Vagina (tissue), 2 donors: ENCODE data around the gene OBSCN. TPM values are rescaled to one million over a fixed set of nuclear protein-coding genes. Genes with fewer than 3 reads are reported as not detected.

Source experiments
- DNase-seq, 2 donors: peaks; one replicate each; pipeline ENCODE4 v3.0.0-alpha.2; 2017; ENCODE audit errors: extremely low spot score in 2 of 2
- H3K27ac ChIP-seq: fragments of 200-600 bp; sonication (generic); one replicate; pipeline ENCODE4 v1.5.1; 2019
- H3K27me3 ChIP-seq: fragments of 200-600 bp; sonication (generic); one replicate; pipeline ENCODE4 v1.5.1; 2019
- H3K36me3 ChIP-seq, 2 donors: fragments of 200-600 bp; sonication (generic); one replicate each; pipeline ENCODE4 v1.5.1; 2017 to 2019
- H3K4me1 ChIP-seq: fragments of 200-600 bp; sonication (generic); one replicate; pipeline ENCODE4 v1.5.1; 2019
- H3K4me3 ChIP-seq, 2 donors: fragments of 200-600 bp; sonication (generic); 1 replicate in 1 of 2; 2 replicates in 1 of 2; pipeline ENCODE4 v1.5.1; 2016 to 2019
- H3K9me3 ChIP-seq: fragments of 200-600 bp; sonication (generic); one replicate; pipeline ENCODE4 v1.5.1; 2019
- POLR2A ChIP-seq, 2 donors: fragments of 450-650 bp; IDR thresholded peaks; one replicate each; pipeline ENCODE4 v1.6.1; 2017; ENCODE audit warnings: antibody characterized with exemption in 2 of 2, mild to moderate bottlenecking in 2 of 2, moderate library complexity in 2 of 2
- POLR2AphosphoS5 ChIP-seq, 2 donors: sonication (generic); formaldehyde crosslinking; IDR thresholded peaks; one replicate each; pipeline ENCODE4 v1.9.0; 2017; ENCODE audit warnings: antibody characterized with exemption in 2 of 2, mild to moderate bottlenecking in 2 of 2, low read depth in 1 of 2; ENCODE audit not compliant: insufficient read depth in 1 of 2
- intact Hi-C: fragments of 100-400 bp; cut with DNase I; formaldehyde crosslinking; loops from one replicate; pipeline ENCODE4 v1.15.1; 2023
- total RNA-seq: library from RNA; depleted of rRNA; stranded (reverse); fragments of >200 nt; gene quantifications from one replicate; pipeline ENCODE4 v1.2.3, GENCODE V29; 2016
- TF ChIP-seq, protein P1 (sequence below), 3 experiments: fragments of 450-650 bp in 2 of 3; fragments of 200-600 bp in 1 of 3; sonication (generic) in 1 of 3; IDR thresholded peaks; one replicate each; pipeline ENCODE4 v1.5.1; 2017 to 2019; ENCODE audit warnings: antibody characterized with exemption in 3 of 3, mild to moderate bottlenecking in 2 of 3, moderate library complexity in 2 of 3

OBSCN gene
- total RNA-seq, 1 donor from 2014 or later, result 35.8 TPM

GRCh38 chr1:228309326-228310067 is 101.7 kb downstream of the OBSCN start:
- no peak for DNase-seq
- intact Hi-C loops, result no loop called here
- no peak overlapping the region for H3K4me3 ChIP-seq

DNA sequence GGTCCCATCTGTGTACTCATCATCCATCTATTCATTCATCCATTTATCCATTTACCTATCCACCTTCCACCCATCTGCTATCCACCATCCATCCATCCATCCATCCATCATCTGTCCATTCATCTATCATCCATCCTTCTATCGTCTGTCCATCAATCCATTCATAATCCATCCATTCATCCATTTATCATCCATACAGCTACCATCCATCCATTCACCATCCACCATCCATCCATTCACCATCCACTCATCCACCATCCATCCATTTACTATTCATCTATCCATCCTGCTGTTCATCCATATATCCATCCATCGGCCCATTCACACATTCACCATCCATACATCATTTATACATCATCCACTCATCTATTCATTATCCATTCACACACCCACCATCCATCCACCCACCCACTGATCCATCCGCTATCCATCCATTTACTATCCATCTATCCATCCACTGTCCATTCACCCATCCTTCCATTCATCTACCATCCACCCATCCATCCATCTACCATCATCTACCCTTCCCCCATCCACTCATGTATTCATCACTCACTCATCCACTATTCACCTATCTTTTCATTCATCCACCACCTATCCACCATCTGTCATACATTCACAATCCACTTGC is 102.4 kb downstream of the OBSCN start:
- Histone ChIP-seq H3K4me3 (no peak overlapping the region), H3K36me3 (peaks cover 0 to 16% of the 10 kb centered on the region in 2 donors), H3K9me3 (no peaks in the 10 kb centered on the region), H3K4me1 (no peaks in the 10 kb centered on the region), H3K27ac (no peak overlapping the region), H3K27me3 (no peaks in the 10 kb centered on the region)
- intact Hi-C loops, result no loop called here
- no peak for DNase-seq
- TF ChIP-seq, protein P1, sequence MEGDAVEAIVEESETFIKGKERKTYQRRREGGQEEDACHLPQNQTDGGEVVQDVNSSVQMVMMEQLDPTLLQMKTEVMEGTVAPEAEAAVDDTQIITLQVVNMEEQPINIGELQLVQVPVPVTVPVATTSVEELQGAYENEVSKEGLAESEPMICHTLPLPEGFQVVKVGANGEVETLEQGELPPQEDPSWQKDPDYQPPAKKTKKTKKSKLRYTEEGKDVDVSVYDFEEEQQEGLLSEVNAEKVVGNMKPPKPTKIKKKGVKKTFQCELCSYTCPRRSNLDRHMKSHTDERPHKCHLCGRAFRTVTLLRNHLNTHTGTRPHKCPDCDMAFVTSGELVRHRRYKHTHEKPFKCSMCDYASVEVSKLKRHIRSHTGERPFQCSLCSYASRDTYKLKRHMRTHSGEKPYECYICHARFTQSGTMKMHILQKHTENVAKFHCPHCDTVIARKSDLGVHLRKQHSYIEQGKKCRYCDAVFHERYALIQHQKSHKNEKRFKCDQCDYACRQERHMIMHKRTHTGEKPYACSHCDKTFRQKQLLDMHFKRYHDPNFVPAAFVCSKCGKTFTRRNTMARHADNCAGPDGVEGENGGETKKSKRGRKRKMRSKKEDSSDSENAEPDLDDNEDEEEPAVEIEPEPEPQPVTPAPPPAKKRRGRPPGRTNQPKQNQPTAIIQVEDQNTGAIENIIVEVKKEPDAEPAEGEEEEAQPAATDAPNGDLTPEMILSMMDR (IDR thresholded peaks at IDR 0.05), result no peak
- TF ChIP-seq POLR2AphosphoS5 (IDR thresholded peaks at IDR 0.05; ENCODE audit: insufficient read depth in 1 of 2, low read depth in 1 of 2) (no peak), POLR2A (IDR thresholded peaks at IDR 0.05) (no peak)

More at GRCh38 chr1:228309326-228310067, 101.7 kb downstream of the OBSCN start:
- no peak overlapping the region for H3K27ac ChIP-seq
- H3K27me3 ChIP-seq, result no peaks in the 10 kb centered on the region
- peaks cover 0 to 16% of the 10 kb centered on the region in 2 donors for H3K36me3 ChIP-seq
- no peaks in the 10 kb centered on the region for H3K4me1 ChIP-seq
- no peaks in the 10 kb centered on the region for H3K9me3 ChIP-seq
- TF ChIP-seq, protein P1 (IDR thresholded peaks at IDR 0.05), result no peak
- TF ChIP-seq POLR2AphosphoS5 (IDR thresholded peaks at IDR 0.05; ENCODE audit: insufficient read depth in 1 of 2, low read depth in 1 of 2) (no peak), POLR2A (IDR thresholded peaks at IDR 0.05) (no peak)

GRCh38 chr1:228311091-228311490 is 103.2 kb downstream of the OBSCN start:
- no peaks in the 10 kb centered on the region for H3K4me1 ChIP-seq
- H3K36me3 ChIP-seq, result peaks cover 0 to 16% of the 10 kb centered on the region in 2 donors
- no peaks in the 10 kb centered on the region for H3K9me3 ChIP-seq
- no peak overlapping the region for H3K4me3 ChIP-seq
- TF ChIP-seq, protein P1 (IDR thresholded peaks at IDR 0.05), result no peak
- TF ChIP-seq POLR2AphosphoS5 (IDR thresholded peaks at IDR 0.05; ENCODE audit: insufficient read depth in 1 of 2, low read depth in 1 of 2), result no peak
- no peak for TF ChIP-seq POLR2A (IDR thresholded peaks at IDR 0.05)
- intact Hi-C loops, result no loop called here
- H3K27me3 ChIP-seq, result no peaks in the 10 kb centered on the region
- H3K27ac ChIP-seq, result no peak overlapping the region
- DNase-seq, result no peak

DNA sequence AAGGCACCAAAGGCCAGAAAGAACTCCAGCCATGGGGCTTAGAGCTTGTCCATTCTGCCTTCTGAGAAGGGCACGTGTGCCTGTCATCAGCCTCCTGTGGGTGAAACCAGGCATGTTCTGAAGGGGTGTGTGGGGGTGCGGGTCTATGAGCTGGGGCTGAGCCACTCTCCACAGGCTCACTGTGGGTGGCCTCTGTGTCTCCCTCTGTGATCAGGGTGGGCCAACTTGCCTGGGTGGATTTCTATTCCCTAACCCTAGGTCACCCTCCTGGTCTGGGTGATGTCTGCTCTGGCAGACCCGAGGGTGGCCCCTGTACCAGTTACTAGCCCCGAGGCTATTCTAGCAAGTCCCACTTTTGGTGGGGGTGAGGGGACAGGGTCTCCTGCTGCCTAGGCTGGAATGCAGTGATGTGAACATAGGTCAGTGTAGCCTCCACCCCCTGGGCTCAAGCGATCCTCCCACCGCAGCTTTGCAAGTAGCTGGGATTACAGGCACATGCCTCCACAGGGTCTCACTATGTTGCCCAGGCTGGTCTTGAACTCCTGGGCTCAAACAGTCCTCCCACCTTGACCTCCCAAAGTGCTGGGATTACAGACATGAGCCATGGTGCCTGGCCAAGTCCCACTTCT is 104.4 kb downstream of the OBSCN start:
- peaks cover 0 to 16% of the 10 kb centered on the region in 2 donors for H3K36me3 ChIP-seq
- H3K4me3 ChIP-seq, result no peak overlapping the region
- H3K9me3 ChIP-seq, result no peaks in the 10 kb centered on the region
- H3K27ac ChIP-seq, result no peak overlapping the region
- TF ChIP-seq, protein P1 (IDR thresholded peaks at IDR 0.05), result no peak
- TF ChIP-seq POLR2AphosphoS5 (IDR thresholded peaks at IDR 0.05; ENCODE audit: insufficient read depth in 1 of 2, low read depth in 1 of 2) (no peak), POLR2A (IDR thresholded peaks at IDR 0.05) (no peak)
- no peaks in the 10 kb centered on the region for H3K27me3 ChIP-seq
- DNase-seq, result no peak
- H3K4me1 ChIP-seq, result no peaks in the 10 kb centered on the region
- intact Hi-C loops, result no loop called here
